Stomach (tissue), 4 donors: Measurements from ENCODE around the gene ASTN2.
"Not testable (repeated sequence)": the region's sequence is repeated elsewhere in the genome, so short reads cannot be mapped to it uniquely, and the experiment has no call there.

Source experiments
- EP300 ChIP-seq: sonication (generic); formaldehyde crosslinking; IDR thresholded peaks from one replicate; pipeline ENCODE4 v1.6.1; 2017; ENCODE audit warnings: antibody characterized with exemption
- POLR2A ChIP-seq, 4 donors: fragments of 450-650 bp; IDR thresholded peaks; one replicate each; pipeline ENCODE4 v1.6.1; 2016; ENCODE audit warnings: antibody characterized with exemption in 4 of 4, control low read depth in 2 of 4, mild to moderate bottlenecking in 1 of 4, moderate library complexity in 1 of 4

- TF ChIP-seq POLR2A (IDR thresholded peaks at IDR 0.05); EP300: not testable (repeated sequence)
Observed at GRCh38 chr9:116898131-116898530, 516.7 kb downstream of the ASTN2 start.
